NCI-H748 treated with DMSO at 0.1 percent for 48 hours (cell line): Measurements from ENCODE around the gene HPGDS.
"Not testable (repeated sequence)": the region's sequence is repeated elsewhere in the genome, so short reads cannot be mapped to it uniquely, and the experiment has no call there.

Experiments used
- DNase-seq: peaks from one replicate; lab custom pipeline; 2025; lab: John Stamatoyannopoulos, UW

HPGDS gene

DNA sequence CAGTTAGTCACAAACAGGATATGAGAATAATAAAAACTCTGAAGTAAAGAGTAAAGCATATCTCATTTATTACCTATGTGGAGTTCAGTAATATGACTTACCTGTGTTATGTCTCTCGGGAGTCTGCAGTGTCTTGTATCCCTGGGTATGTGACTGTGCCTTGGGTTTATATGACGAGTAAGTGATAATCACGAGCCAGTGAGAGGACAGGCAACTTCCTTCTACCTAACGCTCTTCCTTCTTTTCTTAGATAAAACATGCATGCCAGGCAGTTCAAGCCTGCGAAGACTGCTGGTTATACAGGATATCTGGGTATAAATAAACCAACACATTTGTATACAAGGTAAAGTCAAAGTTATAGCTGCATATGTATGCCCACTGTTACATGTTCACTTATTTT lies at the start of gene HPGDS:
Gene HPGDS, minus strand, starts transcription at position 143 of the 400 bp plus-strand sequence. CDS start 8,207 bp downstream, outside the sequence.
- DNase-seq, result no peak

DNA sequence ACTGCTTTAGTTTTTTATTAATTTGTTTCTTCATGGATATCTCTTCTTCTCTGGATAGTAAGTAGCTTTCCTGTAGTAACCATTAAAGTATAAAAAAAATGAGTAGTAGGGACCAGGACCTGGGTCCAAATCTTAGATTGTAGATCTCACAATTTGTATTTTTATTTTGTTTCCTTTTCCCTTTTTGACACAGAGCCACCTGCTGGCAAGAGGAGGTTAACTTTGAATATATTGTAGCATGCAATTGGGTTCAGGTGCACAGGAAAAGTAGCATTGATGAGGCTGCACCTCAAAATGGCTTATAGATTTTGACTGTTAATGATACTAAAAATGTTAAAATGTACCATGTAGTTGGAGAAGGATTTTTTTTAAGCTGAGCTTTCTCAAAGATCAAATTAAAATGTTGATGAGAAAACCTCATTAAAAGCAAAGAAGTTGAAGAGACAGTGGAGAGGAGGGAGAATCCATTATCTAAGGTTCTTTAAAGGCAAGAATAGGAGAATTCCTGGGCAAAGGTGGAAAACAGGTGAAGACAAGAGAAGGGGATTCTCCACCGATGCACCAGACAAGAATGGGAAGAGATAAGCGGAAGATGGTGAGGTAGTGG lies 48.3 kb upstream of the HPGDS start:
- DNase-seq, result no peak

DNA sequence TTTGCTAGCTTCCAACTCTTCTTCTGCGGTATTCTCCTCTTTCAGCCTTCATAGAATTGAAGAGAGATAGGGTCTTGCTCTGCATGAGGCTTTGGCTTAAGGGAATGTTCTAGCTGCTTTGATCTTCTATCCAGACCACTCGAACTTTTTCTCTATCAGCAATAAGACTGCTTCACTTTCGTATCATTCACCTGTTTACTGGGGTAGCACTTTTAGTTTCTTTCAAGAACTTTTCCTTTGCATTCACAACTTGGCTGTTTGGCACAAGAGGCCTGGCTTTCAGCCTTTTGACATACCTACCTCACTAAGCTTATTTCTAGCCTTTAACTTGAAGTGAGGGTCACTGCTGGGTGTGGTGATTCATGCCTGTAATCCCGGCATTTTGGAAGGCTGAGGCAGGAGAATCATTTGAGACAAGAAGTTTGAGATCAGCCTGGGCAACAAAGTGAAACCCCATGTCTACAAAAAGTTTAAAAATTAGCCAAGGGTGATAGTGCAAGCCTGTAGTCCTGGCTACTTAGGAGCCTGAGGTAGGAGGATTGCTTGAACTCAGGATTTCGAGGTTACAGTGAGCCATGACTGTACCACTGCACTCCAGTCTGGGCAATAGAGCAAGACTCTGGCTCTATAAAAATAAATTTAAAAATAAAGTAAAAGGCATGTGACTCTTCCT lies 47.1 kb upstream of the HPGDS start:
- DNase-seq, result no peak

DNA sequence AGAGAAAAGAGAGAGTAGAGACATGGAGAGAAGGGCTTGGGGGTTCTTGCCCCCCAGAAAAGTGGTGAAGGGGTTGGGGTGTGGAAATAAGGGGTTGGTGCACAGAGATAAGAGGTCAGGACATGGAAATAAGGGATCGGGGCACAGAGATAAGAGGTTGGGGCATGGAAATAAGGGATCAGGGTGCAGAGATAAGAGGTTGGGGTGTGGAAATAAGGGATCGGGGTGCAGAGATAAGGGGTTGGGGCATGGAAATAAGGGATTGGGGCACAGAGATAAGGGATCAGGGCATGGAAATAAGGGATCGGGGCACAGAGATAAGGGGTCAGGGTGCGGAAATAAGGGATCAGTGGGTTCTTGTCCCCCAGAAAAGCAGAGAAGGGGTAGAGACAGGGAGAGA lies 45.3 kb upstream of the HPGDS start:
- DNase-seq, result not testable (repeated sequence)

DNA sequence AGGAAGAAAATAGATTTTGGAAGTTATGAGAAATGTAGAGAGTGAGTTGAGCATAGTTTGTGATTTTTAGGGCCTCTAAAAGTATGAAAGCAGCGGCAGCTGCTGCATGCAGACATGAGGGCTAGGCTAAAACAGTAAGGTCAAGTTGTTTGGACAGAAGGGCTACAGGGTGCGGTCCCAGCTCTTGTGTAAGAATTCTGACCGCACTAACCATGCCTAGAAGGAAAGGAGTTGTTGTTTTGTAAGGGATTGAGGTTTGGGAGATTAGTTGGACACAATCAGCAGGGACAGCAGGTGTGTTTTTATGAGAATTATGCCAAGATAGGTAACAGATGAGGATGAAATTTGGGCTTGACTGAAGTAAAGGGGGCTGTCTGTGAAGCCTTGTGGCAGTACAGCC lies 42.8 kb upstream of the HPGDS start:
- not testable (repeated sequence) for DNase-seq

DNA sequence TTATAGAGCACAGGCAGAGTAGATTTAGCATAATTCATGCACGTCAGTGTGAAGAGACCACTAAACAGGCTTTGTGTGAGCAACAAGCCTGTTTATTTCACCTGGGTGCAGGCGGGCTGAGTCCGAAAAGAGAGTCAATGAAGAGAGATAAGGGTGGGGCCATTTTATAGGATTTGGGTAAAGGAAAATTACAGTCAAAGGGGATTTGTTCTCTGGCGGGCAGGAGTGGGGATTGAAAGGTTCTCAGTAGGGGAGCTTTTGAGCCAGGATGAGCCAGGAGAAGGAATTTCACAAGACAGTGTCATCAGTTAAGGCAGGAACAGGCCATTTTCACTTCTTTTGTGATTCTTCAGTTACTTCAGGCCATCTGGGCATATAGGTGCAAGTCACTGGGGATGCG lies 40.3 kb upstream of the HPGDS start:
- not testable (repeated sequence) for DNase-seq

DNA sequence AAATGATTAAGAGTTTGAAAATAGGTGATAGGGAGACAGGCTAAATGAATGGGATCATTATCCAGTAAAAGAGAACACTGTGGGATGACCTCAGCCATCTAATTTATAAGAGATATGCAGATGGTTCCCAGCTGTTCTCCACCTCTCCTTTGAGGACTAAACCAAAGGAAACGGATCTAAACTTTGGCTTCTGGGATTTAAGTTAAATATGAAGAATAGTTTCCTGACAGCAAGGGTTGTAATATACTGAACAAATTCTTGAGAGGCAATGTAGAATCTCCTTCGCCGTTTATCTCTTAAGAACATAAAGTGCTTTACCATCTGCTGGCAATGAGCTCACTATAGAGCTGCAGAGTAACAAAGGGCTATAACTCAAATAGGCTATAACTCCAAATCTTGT lies 35.4 kb upstream of the HPGDS start:
- no peak for DNase-seq

DNA sequence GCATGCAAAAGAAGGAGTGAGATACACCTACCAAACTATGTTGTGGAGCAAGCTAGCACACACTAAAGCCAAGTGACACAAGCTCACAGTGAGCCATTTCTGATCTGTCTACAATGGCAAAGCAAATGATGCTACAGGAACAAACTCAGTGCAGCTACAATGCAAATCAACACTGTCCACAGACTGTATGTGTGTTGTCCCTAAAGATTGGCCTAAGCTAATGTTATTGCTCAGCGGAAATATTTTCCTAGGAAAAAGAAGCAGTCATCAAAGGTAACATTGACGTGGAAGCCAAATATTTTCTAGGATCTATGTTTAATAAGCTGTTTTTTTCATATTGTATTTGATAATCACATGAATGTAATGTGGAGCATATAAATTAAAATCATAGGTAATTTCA lies 34.7 kb upstream of the HPGDS start:
- DNase-seq, result no peak

DNA sequence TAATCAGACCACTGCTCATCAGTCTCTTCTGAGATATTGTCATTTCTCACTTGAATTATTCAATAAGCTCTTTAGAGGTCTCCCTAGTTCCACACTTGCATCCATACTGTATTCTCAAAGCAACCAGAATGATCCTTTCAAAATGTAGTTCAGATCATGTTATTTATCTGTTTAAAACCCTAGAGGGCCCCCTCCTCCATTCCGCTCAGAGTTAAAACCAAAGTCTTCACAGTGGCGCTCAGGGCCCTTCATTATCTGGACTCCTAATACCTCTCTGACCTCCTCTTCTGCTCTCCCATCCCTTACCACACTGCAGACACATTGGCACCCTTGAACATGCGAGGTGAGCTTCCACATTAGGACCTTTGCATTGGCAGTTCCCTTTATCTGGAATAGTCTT lies 32.7 kb upstream of the HPGDS start:
- DNase-seq, result no peak

DNA sequence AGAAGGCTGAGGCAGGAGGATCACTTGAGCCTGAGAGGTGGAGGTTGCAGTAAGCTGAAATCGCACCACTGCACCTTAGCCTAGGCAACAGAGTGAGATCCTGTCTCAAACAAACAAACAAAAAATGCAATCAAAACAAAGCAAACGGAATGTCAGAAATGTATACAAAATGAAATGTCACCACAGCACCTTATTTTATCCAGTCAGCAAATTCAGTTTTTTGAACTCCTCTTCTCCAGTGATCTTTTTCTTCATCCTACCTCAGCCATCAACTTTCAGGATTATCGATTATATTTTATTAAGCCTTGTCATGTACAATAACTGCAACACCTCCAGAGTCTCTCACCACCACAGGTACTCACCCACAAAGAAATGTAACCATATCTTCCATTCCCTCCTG lies 31.1 kb upstream of the HPGDS start:
- DNase-seq, result no peak

DNA sequence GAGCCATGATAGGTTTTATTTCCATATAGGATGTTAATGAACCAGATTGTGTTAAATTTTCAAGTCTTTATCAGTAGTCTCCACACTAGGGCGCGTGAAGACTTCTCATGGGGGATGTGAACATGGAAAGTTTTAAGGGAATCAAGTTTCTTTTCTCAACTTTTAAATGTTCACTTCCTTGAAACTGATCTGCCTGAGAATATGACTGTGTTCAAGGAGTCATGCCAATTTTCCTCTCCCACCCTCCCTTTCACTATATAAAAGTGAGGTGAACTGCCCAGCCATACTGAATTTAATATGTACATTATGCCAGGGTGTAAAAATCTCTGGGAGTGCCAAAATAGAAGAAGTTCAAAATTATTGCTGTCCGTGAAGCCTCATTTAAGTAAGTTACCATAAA lies 30.4 kb upstream of the HPGDS start:
- DNase-seq, result no peak

DNA sequence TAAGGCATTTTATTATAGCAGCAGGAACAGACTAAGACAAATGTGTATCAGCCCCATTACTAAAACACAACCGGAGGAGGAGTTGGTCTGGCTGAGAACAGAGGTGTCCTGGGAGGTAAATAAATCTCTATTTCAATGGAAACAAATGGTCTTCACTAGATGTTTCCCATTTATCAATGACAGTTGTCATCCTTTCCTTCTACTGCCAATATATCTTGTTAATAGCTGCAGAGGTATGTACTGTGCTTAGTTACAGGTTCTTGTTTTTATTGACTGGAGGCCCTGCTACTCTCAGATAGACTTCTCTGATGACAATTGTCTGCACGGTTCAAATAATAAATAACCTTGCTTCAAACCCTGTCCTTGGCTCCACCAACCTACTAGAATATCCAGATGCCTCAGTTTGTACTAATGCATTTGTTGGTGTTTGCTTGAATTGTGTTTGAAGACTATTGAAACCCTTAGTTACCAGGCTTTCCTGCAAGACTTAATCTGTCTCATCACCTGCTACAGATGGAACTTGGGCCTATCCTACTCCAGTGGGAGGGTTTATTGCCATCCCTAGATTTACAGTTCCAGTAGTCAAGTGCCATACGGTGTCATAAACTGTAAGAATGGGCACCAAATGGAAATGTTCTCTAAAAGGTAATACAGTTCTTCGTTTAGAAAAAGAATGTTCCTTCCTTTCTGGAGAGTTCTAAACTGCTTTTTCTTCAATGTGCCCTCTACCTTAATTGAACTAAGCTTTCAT lies 29.8 kb upstream of the HPGDS start:
- DNase-seq, result no peak

DNA sequence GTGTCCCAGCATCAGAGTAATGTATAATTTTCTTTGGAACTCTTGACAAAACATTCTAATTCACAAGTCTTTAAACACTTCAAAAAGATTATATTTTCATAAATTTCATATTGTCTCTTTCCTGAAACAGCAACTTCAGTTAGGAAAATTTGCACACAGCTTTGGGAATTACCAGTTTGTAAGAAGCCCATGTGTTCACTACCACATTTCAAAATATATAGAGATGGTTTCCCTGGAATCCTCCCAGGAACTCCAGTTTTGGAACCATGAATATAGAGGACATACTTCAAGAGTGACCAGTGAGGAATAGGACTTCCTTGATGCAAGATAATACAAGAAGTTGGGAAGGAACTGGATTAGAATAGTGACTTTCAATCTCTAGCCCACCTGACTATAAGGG lies 28.7 kb upstream of the HPGDS start:
- no peak for DNase-seq

DNA sequence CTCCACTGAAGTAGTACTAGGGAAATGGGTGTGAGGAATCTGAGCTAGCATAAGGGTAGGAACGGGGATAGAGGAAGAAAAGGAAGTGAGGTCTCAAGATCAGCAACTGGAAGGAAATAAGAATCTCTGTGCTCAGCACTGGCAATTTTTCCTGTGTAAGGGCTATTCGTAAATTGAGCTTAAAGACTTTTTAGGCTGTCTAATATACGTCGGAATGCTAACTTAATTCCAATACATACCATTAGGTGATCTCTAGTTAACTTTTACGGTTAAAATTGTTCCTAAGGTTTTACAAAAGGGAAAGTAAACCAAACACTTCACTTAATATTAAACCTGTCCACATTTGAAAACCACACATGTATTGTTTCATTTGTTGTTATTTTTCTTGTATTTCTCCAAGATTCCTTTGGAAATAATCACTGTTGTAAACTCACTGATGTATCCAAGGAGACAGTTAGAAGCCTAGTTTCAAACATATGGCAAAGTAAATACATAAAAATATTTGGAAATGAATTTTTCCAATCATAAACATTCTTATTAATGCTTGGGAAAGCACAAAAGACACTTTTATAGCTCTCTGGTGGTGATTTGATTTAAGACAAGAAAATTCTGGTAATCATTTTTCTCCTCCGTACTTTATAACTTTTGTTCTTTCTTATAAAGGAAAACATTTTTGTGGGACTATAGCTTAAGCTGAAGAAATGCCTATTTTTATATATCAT lies 28.1 kb upstream of the HPGDS start:
- DNase-seq, result no peak

DNA sequence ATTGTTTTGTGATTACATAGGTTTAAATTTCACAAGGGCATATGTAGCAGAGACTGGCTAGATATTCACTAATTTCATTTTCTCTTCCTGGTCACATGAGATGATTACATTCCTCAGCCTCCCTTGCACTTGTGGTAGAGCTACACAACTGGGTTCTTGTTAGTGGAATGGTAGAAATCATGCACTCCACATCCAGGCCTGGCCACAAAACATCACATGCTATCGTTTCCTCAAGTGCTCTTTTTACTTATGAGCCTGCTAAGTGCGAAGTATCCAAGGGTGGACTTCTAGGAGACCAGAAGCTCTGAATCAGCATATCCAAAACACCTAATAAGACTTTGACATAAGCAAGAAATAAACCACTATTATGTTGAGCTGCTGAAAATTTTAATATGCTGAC lies 26.4 kb upstream of the HPGDS start:
- DNase-seq, result no peak

DNA sequence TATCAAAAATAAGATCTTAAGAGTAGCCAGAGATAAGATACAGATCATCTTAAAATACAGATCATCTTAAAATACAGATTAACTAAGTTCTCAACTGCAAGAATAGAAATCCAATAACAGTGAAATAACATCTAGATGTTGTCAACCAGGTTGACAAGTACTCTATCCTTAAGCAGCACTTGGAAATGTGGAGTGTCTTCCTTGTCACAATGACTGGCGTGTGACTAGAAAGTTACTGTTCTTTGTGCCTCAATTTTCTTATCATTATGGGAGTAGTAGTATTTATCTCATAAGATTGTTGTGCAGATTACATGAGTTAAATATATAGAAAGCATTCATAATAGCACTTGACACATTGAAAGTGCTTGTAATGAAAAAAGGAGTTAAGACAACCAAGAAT lies 25.8 kb upstream of the HPGDS start:
- DNase-seq, result no peak

DNA sequence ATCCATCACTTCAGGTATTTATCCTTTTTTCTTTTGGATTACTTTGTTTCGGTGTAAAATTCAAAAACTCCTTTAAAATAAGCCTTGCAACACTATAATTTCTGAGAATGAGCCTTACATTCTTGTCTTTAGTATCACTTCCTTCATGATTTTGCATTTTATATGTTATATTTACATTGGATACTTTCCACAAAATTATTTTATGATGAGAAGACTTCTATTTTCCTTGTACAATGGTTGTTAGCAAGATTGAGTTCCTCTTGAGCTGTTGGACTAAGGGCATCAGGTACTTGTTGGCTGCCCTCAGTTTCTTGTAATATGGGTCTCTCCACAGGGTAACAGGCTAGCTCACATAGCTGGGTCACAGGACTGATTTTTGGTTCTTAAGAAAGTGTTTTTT lies 22.7 kb upstream of the HPGDS start:
- DNase-seq, result no peak

DNA sequence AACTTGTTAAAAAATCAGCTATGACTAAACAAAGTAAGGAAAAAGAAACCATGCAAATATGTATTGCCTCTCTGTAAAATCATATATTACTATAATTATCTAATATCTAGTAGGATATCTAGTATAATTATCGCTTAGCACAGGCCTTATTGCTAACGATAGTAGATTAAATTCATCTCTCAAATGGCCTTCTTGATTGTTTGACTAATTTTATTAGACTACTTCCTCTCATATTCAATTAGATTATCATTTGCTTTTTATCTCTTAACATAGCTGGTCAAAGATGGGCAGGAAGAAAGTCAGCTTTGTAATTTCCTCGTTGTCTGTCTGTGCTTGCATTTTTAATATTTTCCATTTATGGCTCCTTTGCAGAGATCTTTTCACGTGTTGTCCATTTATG lies 21.9 kb upstream of the HPGDS start:
- DNase-seq, result no peak

DNA sequence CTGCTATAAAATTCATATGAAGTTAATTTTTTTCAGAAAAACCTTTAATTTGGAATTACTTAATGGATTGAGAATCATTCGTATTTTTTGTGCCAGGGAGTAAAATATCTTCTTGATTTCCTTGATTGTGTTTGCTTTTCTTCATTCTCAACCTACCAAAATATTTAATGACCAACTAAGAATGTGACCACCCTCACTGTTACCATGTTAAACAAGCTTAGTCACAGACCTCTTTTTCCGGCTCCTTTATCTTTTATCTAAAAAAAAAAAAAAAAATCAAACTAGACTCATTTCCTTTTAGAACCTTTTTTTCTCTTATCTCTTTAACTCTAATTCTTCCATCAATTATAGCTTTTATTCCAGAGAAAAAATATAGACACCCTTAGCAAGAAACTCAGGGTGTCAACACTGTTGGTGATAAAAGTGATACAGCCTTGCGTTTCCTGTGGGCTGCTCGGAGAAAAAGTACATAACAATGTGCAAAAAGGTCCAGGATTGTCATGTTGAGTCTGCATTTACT lies 20.6 kb upstream of the HPGDS start:
- DNase-seq, result no peak

DNA sequence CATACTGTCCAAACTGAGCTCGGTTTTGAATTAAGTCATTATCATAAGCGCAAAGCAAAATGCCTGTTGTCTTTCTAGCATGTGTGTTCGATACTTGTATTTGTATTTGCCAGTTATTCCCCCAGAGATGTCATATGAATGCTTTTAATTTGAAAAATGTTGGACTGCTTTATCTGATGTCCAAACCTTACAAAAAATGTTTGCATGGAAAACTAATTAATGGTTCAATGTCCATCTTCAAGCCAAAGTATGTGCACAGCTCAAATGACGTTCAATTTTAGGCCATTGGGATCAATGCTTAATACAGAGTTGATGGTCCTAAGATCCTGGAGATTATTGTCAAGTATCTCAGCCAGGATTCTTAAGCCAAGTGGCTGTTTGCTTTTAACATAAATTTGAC lies 17.2 kb upstream of the HPGDS start:
- no peak for DNase-seq

DNA sequence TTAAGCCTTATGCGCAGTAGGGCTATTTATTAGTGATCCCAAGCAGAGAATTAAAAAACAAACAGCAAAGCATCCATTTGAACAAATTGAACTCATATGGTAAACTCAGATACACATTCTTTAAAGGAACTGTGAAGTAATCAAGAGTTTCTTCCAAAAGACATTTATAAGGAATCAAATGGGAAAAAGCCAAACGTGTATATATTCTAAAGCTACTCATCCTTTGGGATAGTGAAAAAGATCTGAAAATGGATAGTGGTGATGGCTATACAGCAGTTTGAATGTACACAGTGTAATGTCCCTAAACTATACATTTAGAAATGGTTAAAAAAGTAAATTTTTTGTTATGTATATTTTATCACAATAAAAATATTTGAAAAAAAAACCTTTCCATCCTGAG lies 16.6 kb upstream of the HPGDS start:
- DNase-seq, result no peak

DNA sequence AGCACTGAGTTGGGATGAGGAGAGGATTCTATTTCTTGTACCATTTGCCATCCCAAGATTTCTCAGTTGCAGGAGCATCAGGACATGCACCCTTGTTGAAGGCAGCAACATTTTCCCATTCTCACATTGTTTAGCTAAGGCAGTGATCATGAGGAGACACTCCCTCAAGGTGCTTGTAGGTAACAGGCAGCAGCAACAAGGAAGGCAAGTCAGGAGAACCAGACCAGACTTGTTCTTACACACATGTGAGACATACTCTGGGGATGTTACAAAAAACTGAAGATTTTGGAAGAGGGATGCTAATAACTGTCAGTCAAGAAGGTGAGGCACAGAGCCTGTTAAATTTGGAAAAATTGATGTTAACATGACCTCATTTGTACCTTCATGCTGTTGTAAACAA lies 15.5 kb upstream of the HPGDS start:
- DNase-seq, result no peak

DNA sequence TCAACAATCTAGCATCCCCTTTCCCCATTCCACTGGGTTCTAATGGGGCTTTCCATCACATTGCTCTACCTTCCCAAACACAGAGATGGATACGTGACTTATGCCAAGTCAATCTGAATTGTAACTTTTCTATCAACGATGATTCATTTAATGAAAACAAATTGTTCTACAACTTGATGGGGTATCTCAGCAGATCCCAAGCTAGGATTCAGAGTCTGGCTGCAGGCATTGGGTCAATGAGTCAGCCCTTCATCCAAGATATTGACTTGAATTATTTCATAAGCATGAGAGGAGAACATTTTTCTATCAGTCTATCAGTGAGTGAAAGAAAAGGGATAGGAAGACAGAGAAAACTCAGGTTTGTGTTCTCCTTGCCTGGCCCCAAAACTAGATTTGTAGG lies 15.0 kb upstream of the HPGDS start:
- DNase-seq, result no peak
